T-helper 2 cell (primary cell): Measurements from ENCODE around the gene CHMP4A.
"Not testable (repeated sequence)": the region's sequence is repeated elsewhere in the genome, so short reads cannot be mapped to it uniquely, and the experiment has no call there.

Experiments used
- DNase-seq, 5 experiments: peaks; one replicate each; pipeline versions ENCODE4 v3.0.0 to v3.0.0-alpha.2; 2012 to 2022

CHMP4A gene

GRCh38 chr14:24222987-24223386, 9.7 kb upstream of the CHMP4A start:
- DNase-seq, result not testable (repeated sequence)

GRCh38 chr14:24219521-24219920, 6.2 kb upstream of the CHMP4A start:
- DNase-seq, result no peak

GRCh38 chr14:24219080-24219479, 5.8 kb upstream of the CHMP4A start:
- no peak for DNase-seq

- DNase-seq, result not testable (repeated sequence)
Observed at GRCh38 chr14:24216876-24217275, 3.6 kb upstream of the CHMP4A start.

GRCh38 chr14:24216345-24216699, 3.0 kb upstream of the CHMP4A start:
- no peak for DNase-seq

GRCh38 chr14:24215495-24216344, 2.4 kb upstream of the CHMP4A start, which contains the start of gene MDP1:
Gene MDP1 (minus strand): TSS chr14:24216066. CDS start chr14:24215955, 111 bp downstream.
- DNase-seq, result peak; percentile 63 to 96 (median 84)

- DNase-seq, result no peak
Observed at GRCh38 chr14:24213866-24214662, 776 bp upstream of the CHMP4A start.

- no peak for DNase-seq
Observed at GRCh38 chr14:24211311-24211710, 2.0 kb downstream of the CHMP4A start.

- no peak for DNase-seq
Observed at GRCh38 chr14:24207625-24208024, 5.7 kb downstream of the CHMP4A start.

- peak in 1 of 5 experiments; percentile 59 for DNase-seq
Observed at GRCh38 chr14:24207104-24207551, 6.2 kb downstream of the CHMP4A start.

- DNase-seq, result no peak
Observed at GRCh38 chr14:24206260-24207103, 6.8 kb downstream of the CHMP4A start.

- DNase-seq, result no peak
Observed at GRCh38 chr14:24204163-24205146, 8.8 kb downstream of the CHMP4A start.

- not testable (repeated sequence) for DNase-seq
Observed at GRCh38 chr14:24203249-24203886, 9.9 kb downstream of the CHMP4A start.

- DNase-seq, result not testable (repeated sequence)
Observed at GRCh38 chr14:24202538-24202937, 10.8 kb downstream of the CHMP4A start.

GRCh38 chr14:24198814-24199524, 14.3 kb downstream of the CHMP4A start:
- DNase-seq, result no peak

GRCh38 chr14:24197056-24197450, 16.2 kb downstream of the CHMP4A start:
- no peak for DNase-seq

- DNase-seq, result no peak
Observed at GRCh38 chr14:24196071-24197055, 16.9 kb downstream of the CHMP4A start.

- peak; percentile 70 to 95 (median 84) for DNase-seq
Observed at GRCh38 chr14:24195186-24196070, 17.9 kb downstream of the CHMP4A start, which contains the start of gene TM9SF1. Gene TM9SF1 (minus strand): TSS chr14:24195441. CDS start chr14:24195019, 422 bp downstream.
